Measurements from ENCODE around the gene TRAF7.

The TRAF7 gene

DNA sequence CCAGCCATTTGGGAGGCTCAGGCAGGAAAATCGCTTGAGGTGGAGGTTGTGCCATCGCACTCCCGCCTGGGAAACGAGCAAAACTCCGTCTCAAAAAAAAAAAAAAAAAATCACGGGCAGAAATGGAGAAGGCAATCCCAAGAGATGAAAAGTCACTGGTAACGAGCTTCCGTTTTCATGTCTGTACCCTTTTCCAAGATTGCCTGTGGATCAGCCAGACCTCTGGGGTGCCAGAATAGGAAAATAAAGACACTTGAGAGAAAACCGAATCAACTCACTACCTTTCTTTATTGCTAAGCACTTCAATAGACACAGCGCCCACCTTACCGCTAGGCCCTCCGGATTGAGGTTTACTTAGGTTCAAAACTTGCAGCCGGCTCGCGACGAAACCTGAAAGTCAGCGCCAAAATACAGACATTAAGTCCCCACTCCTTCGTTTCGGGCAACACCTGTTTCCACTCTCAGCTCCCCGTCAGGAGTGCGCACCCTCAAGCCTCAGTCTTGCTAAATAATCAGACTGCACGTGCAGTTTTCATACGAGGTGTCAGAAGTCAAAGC is 970 bp upstream of the TRAF7 start:
- peaks cover 43% of the 10 kb centered on the region for H3K36me3 ChIP-seq (ENCODE audit: insufficient read depth, low read length)
- TF ChIP-seq EZH2 (IDR thresholded peaks at IDR 0.05; ENCODE audit: borderline replicate concordance, low read length) = no peak
- TF ChIP-seq, protein P1, sequence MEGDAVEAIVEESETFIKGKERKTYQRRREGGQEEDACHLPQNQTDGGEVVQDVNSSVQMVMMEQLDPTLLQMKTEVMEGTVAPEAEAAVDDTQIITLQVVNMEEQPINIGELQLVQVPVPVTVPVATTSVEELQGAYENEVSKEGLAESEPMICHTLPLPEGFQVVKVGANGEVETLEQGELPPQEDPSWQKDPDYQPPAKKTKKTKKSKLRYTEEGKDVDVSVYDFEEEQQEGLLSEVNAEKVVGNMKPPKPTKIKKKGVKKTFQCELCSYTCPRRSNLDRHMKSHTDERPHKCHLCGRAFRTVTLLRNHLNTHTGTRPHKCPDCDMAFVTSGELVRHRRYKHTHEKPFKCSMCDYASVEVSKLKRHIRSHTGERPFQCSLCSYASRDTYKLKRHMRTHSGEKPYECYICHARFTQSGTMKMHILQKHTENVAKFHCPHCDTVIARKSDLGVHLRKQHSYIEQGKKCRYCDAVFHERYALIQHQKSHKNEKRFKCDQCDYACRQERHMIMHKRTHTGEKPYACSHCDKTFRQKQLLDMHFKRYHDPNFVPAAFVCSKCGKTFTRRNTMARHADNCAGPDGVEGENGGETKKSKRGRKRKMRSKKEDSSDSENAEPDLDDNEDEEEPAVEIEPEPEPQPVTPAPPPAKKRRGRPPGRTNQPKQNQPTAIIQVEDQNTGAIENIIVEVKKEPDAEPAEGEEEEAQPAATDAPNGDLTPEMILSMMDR (IDR thresholded peaks at IDR 0.05; ENCODE audit: low read length) = no peak
- 0 out of 2 replicates have a peak, but pooled peaks cover 5% of the 10 kb centered on the region for H3F3A ChIP-seq (ENCODE audit: insufficient read depth, low read length)
- H3K9ac ChIP-seq (ENCODE audit: low read length) = peak overlapping the region; percentile 82
- H3K27me3 ChIP-seq (ENCODE audit: insufficient read depth, low read length) = no peaks in the 10 kb centered on the region
- peak overlapping the region; percentile 96 for H3K4me2 ChIP-seq (ENCODE audit: low read length)
- H3K4me3 ChIP-seq (ENCODE audit: low read depth, low read length, poor library complexity, severe bottlenecking) = peak overlapping the region; percentile 72
- H2AFZ ChIP-seq (ENCODE audit: low read length) = no peak overlapping the region
- no peaks in the 10 kb centered on the region for H4K20me1 ChIP-seq (ENCODE audit: insufficient read depth, low read length)
- peak overlapping the region; percentile 46 for H3K27ac ChIP-seq (ENCODE audit: low read depth, low read length, poor library complexity, severe bottlenecking)
- peaks cover 78% of the 10 kb centered on the region for H3K4me1 ChIP-seq (ENCODE audit: insufficient read depth, low read length, severe bottlenecking)
- H3K9me2 ChIP-seq (ENCODE audit: low read depth, low read length) = no peaks in the 10 kb centered on the region
- no peaks in the 10 kb centered on the region for H3K9me3 ChIP-seq (ENCODE audit: low read length)
- peaks cover 11% of the 10 kb centered on the region; the same call in 1 of the 2 replicates for H3K79me2 ChIP-seq (ENCODE audit: insufficient read depth, low read length)

DNA sequence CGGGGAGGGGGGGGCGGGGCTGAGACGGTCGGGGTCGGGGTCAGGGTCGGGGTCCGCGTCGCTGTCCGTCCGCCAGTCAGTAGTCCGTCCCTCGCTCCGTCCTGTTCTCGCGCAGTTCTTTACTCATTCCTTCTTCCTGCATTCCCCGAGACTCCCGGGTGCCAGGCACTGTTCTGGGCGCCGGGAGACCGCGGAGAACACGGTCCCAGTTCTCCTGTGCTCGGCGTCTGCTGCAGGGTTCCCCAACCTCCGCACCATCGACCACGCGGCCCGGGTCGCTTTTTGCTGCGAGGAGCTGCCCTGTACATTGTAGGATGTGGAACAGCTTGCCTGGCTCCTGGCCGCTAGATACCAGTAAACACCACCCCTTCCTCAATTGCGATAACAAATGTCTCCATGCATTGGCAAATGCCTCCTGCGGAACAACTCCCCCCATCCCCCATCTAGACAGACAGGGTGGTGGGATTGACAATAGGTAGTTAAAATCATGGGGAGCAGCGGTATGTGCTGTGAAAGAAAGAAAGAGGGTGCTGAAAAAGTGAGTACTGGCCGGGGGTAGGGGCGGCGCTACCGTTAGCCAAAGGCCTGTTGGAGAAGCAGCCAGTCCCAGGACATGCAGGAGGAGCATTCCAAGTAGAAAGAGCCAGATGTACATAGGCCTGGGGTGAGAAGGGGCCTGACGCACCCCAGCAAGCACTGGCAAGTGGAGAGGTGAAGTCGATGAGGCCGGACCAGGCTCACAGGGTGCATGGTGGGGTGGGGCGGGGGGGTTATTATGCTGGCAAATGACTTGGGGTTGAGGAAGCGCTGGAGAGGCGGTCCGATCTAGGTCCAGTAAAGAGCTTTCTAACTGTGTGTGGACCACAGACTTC is 631 bp downstream of the TRAF7 start:
- no peaks in the 10 kb centered on the region for H4K20me1 ChIP-seq (ENCODE audit: insufficient read depth, low read length)
- no peaks in the 10 kb centered on the region for H3K27me3 ChIP-seq (ENCODE audit: insufficient read depth, low read length)
- no peak overlapping the region for H2AFZ ChIP-seq (ENCODE audit: low read length)
- H3K4me2 ChIP-seq (ENCODE audit: low read length) = peak overlapping the region; percentile 98
- H3K9me3 ChIP-seq (ENCODE audit: low read length) = no peaks in the 10 kb centered on the region
- H3K4me1 ChIP-seq (ENCODE audit: insufficient read depth, low read length, severe bottlenecking) = peaks cover 75% of the 10 kb centered on the region
- no peak overlapping the region for H3K27ac ChIP-seq (ENCODE audit: low read depth, low read length, poor library complexity, severe bottlenecking)
- H3K4me3 ChIP-seq (ENCODE audit: low read depth, low read length, poor library complexity, severe bottlenecking) = peak overlapping the region; percentile 85
- peaks cover 11% of the 10 kb centered on the region; the same call in 1 of the 2 replicates for H3K79me2 ChIP-seq (ENCODE audit: insufficient read depth, low read length)
- peaks cover 39% of the 10 kb centered on the region for H3K36me3 ChIP-seq (ENCODE audit: insufficient read depth, low read length)
- H3F3A ChIP-seq (ENCODE audit: insufficient read depth, low read length) = 0 out of 2 replicates have a peak, but pooled peaks cover 2% of the 10 kb centered on the region
- no peak for TF ChIP-seq EZH2 (IDR thresholded peaks at IDR 0.05; ENCODE audit: borderline replicate concordance, low read length)
- TF ChIP-seq, protein P1 (IDR thresholded peaks at IDR 0.05; ENCODE audit: low read length) = no peak
- no peaks in the 10 kb centered on the region for H3K9me2 ChIP-seq (ENCODE audit: low read depth, low read length)
- H3K9ac ChIP-seq (ENCODE audit: low read length) = peak overlapping the region; percentile 72

GRCh38 chr16:2156849-2157224 is 1.3 kb downstream of the TRAF7 start:
- peak overlapping the region; percentile 48; the same call in 1 of the 2 replicates for H3K9ac ChIP-seq (ENCODE audit: low read length)
- H3K4me3 ChIP-seq (ENCODE audit: low read depth, low read length, poor library complexity, severe bottlenecking) = peak overlapping the region; percentile 85
- no peaks in the 10 kb centered on the region for H3K9me2 ChIP-seq (ENCODE audit: low read depth, low read length)
- no peaks in the 10 kb centered on the region for H3K9me3 ChIP-seq (ENCODE audit: low read length)
- H3K79me2 ChIP-seq (ENCODE audit: insufficient read depth, low read length) = peaks cover 11% of the 10 kb centered on the region; the same call in 1 of the 2 replicates
- H3K4me2 ChIP-seq (ENCODE audit: low read length) = peak overlapping the region; percentile 98
- peaks cover 32% of the 10 kb centered on the region for H3K36me3 ChIP-seq (ENCODE audit: insufficient read depth, low read length)
- H4K20me1 ChIP-seq (ENCODE audit: insufficient read depth, low read length) = no peaks in the 10 kb centered on the region
- no peaks in the 10 kb centered on the region for H3F3A ChIP-seq (ENCODE audit: insufficient read depth, low read length)
- TF ChIP-seq, protein P1 (IDR thresholded peaks at IDR 0.05; ENCODE audit: low read length) = no peak
- TF ChIP-seq EZH2 (IDR thresholded peaks at IDR 0.05; ENCODE audit: borderline replicate concordance, low read length) = no peak
- peaks cover 72% of the 10 kb centered on the region for H3K4me1 ChIP-seq (ENCODE audit: insufficient read depth, low read length, severe bottlenecking)
- H3K27ac ChIP-seq (ENCODE audit: low read depth, low read length, poor library complexity, severe bottlenecking) = no peak overlapping the region
- H2AFZ ChIP-seq (ENCODE audit: low read length) = no peak overlapping the region
- H3K27me3 ChIP-seq (ENCODE audit: insufficient read depth, low read length) = no peaks in the 10 kb centered on the region
